ENCODE data around the gene GFRA1. TPM values are rescaled to one million over a fixed set of nuclear protein-coding genes. Genes with fewer than 3 reads are reported as not detected.

The GFRA1 gene
- total and polyA plus RNA-seq, 2 of the 8 experiments (the other 6 are each of a cell fraction or from before 2014, with no cell fraction given): 1.1 to 2.0 TPM

- TF ChIP-seq CTCF (IDR thresholded peaks at IDR 0.05; ENCODE audit: control extremely low read depth in 1 of 3, insufficient read depth in 1 of 3, low read depth in 1 of 3, low read length in 3 of 3) (no peak), SP2 (IDR thresholded peaks at IDR 0.05; ENCODE audit: low read length) (no peak), KDM4A (IDR thresholded peaks at IDR 0.05; ENCODE audit: low read depth, low read length, severe bottlenecking) (no peak), POLR2AphosphoS5 (IDR thresholded peaks at IDR 0.05; ENCODE audit: low read depth, low read length) (no peak)
Observed at GRCh38 chr10:116060864-116061263, 212.1 kb downstream of the GFRA1 start (continued).
